Mesenteric fat pad (tissue), 1 donor: ENCODE data around the gene FRMD4A. TPM values are rescaled to one million over a fixed set of nuclear protein-coding genes. Genes with fewer than 3 reads are reported as not detected.

ENCODE experiments used
- DNase-seq: peaks from one replicate; pipeline ENCODE4 v3.0.0-alpha.2; 2020; ENCODE audit warnings: low spot score
- total RNA-seq: library from RNA; stranded (reverse); fragmentation: NEBNext Ultra II Directional; extraction: Animal tissue kit (Norgen Biotek cat#: 25700); gene quantifications from one replicate; pipeline ENCODE4 v1.2.1, GENCODE V29; 2021
- donor health status: DM: yes; HTN: yes; CAD: no.

The FRMD4A gene
- total RNA-seq, 1 donor from 2014 or later = 188 TPM

DNA sequence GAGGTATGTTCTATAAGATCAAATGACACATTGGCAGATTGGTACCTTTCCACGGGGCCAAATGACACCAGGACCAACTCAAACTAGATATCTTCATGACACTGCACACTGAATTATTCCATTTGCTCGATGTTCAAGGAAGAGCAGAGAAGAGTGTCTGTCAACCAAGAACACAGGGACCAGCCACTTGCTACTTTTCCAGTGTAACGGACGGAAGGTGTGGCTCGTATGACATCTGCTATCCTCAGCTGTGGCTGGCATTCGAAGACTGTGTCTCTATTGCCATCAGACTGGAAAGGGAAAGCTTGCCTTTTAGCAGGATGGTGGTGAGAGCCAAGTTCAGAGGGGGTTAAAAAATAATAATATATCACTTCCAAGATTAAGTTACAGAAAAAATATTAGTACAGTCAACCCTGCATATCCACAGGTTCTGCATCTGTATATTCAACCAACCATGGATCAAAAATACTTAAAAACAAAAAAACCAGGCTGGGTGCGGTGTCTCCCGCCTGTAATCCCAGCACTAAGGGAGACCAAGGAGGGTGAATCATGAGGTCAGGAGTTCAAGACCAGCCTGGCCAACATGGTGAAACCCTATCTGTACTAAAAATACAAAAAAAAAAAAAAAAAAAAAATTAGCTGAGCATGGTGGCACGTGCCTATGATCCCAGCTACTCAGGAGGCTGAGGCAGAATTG lies 506.9 kb downstream of the FRMD4A start:
- DNase-seq = no peak

DNA sequence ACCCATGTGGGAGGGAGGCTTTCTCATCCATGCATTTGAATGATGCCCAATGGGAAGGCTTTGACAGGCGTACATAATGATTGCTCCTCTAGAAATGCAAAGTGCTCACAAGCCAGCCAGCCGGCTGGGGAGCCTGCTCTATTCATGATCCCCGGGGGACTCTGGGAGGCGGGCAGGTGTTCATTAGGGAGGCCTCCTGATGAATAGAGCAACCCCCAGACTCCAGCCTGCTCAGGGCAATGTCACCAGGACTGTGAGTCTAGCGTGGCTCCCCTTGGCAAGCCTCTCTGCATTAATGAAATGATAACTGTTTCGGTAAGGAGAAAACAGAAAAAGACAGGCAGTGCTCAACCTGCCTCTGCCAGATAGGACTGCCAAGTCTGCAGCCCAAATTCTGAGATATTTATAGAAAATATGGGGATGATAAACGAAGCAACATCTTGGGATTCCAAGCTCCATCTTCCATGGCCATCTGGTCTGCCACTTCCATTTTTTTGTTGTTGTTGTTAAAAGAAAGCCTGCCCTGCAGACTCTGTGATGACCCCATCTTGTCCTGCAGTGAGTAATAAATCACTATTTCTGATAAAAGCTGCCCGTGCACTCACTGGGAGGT lies 507.5 kb downstream of the FRMD4A start:
- DNase-seq = no peak

GRCh38 chr10:13822490-13822889 lies 508.2 kb downstream of the FRMD4A start:
- no peak for DNase-seq

- DNase-seq = no peak
Measured at GRCh38 chr10:13820964-13821337, 509.8 kb downstream of the FRMD4A start.

- no peak for DNase-seq
Measured at GRCh38 chr10:13820119-13820963, 510.4 kb downstream of the FRMD4A start.

GRCh38 chr10:13816195-13816925 lies 514.4 kb downstream of the FRMD4A start:
- no peak for DNase-seq

DNA sequence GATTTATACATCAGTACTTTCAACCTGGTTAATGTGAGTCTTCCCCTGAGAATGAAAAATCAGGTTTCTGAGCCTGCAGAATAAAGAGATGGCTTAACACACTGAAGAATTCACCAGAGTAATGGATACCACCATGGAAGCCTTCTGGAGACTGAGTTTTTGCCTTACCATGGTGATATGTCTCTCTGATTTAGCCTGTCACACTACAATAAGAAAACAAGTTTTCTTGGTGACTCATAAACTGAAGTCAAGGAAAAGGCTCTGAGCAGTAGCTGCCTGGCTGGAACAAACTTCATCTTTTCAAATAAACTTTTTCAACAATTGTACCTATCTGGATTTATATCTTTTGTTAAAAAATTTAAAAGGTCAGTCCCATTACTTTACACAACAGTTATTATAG lies 515.0 kb downstream of the FRMD4A start:
- DNase-seq = no peak

DNA sequence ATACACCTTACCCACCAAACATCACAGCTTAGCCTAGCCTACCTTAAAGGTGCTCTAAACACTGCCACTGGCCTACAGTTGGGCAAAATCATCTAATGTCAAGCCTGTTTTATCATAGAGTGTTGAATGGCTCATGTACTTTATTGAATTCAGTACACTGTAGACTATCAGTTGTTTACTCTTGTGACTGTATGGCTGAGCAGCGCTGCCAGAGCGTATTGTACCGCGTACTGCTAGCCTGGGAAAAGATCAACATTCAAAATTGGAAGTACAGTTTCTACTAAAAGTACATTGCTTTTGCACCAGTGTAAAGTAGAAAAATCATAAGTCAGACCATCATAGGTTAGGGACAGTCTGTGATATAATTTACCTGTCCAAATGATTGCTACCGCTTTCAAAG lies 517.2 kb downstream of the FRMD4A start:
- no peak for DNase-seq

- no peak for DNase-seq
Measured at GRCh38 chr10:13812804-13813203, 517.9 kb downstream of the FRMD4A start.

DNA sequence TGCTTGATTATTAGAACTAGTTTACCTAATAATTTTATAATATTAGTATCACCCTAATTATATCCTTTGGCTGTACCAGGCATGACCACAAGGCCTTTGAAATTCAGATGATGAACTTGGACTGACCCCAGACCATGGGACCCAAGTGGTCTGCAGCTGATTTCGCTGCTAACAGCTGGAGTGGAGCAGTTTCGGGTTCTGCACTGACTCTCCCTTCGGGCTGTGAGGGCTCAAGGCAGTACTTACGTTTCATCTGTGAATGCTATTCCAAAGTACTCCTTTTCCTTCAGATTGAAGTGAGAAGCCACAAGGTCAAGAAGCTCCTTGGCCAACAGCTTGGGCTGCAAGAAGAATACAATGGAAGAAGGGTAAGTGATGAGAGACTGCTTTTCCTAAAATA lies 520.2 kb downstream of the FRMD4A start:
- DNase-seq = no peak

DNA sequence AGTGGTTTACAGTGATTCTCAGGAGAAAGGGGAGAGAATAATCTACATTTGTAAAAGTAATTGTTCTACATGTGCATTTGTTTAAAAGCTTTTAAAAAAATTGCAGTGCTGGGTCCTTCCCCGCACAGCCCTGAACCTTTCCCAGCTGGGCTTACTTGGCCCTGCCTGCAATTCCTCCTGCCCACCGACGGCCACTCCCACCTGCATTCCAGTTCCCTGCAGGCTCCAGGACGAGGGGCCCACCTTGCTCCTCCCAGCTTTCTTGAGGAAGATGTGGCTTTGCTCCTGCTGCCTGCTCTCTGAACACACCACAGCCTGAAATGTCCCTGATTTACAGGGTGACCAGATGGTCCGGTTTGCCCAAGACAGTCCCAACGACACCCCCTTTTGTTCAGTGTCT lies 521.3 kb downstream of the FRMD4A start:
- DNase-seq = no peak

DNA sequence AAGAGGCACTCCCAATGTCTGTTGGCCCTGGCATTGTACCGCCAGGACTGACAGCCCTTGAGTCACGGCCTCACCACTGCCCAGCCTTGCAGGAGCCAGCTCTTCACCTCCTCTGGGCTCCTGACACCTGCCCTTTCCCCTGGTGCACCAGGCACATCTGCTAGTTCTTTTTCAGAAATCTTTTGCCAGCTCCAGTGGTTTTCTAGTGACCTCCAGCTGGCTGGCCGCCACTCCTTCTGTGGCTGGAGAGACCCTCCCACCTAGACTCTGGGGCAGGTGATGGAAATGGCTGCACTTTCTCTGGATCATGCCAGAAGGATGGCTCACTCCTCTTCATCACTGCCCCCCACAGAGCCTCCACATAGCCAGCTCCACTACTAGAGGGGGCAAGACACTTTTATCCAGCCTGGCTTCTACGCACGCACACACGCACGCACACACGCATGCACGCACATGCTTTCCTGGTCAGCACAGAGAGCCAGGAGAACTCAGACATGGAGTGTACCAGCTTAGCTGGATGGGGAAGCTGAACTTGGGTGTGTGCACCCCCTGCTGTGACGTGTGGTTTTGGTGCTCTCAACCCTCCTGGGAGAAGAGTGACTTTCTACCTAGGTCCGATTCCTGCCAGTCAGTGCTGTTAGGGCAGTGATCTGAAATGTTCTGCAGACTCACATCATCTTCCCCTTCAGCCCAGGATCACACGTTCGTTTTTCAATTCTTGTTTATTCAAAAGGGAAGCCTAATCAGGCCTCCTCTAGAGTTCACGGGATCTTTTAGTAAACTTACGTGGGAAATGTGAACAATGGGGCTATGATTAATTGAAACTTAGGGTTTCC lies 522.0 kb downstream of the FRMD4A start:
- DNase-seq = no peak

- DNase-seq = no peak
Measured at GRCh38 chr10:13806419-13806818, 524.3 kb downstream of the FRMD4A start.

DNA sequence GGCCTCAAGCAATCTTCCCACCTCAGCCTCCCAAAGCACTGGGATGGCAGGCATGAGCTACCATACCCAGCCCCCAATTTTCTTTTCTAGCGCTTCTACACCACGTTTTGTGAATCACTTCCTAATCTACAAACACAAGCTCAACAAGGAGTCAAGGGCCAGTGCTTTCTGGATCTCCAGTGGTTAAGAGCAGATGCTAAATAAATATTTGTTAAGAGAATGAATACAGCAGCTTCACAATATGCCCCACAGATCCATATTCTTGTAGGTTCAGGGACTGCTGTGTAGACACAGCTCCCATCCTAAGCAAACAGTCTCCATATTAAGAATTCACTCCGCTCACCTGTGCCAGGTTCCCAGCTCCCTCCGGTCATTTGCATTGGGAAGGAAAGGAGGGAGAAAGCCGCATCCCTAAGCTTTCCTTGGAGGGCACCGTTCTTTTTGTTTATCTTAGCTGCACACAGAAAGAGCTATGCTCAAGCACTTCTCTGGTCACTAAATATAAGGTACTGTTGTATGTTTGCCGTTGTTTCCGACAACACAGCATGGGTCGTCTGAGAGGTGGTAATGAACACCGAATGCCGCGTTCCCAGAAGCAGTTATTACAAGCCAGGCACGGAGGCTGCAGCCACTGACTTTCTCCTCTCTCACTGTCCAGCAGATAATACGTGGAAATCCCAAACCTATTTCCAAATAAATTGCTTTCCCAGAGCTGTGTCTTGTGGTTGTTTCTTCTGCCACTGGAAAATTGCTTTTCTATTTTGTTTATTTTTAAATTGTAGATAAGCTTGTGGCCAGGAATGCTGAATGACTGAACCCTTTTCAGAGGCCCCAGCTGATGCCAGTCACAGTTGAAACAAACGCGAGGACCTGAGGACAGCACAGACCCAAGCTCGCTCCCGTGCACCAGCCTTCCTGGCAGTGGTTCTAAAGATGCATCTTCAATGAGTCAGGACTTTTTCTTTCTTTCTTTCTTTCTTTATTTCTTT lies 526.9 kb downstream of the FRMD4A start:
- DNase-seq = no peak

DNA sequence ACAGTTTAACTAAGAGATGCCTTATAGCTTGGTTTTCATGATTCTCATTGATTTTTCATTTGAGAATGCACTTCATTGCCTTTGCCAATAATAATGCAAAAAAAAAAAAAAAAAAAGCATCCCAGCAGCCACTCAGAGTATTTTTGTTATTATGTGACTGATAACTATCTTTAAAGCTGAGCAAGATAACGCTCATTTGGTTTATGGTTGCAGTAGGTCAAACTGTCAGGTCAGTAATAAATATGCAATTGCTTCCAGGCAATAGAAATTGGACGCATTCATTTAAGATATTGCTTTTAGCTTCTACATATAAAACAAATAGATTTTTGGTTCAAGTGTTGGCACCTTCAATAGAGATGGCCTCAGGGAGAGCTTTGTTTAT lies 528.8 kb downstream of the FRMD4A start:
- DNase-seq = no peak

DNA sequence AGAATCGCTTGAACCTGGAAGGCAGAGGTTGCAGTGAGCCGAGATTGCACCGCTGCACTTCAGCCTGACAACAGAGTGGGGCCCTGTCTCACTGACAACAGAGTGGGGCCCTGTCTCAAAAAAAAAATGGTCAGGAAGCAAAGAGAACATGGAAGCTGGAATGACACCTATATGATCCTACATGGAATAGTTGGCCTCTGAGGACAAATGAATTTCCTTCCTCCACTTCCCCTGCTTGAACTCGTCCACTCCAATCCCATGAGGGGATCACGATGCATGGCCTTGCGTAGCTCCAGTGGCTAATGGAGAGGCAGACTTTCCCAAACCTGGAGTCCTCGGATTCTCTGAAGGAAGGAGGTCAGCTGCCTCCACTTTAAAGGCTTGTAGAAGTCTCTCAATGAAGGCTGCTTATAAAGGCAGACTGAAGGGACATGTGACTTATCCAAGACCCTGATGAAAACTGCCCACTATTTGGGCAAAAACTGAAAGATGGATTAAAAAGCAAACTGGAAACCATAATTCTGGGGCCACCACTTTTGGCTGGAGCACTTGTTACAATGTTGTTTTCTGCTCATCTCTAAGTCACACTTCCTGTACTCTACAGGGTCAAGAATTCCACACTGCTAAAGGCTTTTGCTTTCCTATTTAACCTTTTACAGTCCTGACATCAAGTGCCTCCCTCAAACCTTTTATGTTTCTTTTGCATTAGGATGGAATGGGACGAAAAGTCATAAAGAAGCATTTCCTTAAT lies 529.4 kb downstream of the FRMD4A start:
- DNase-seq = no peak

- no peak for DNase-seq
Measured at GRCh38 chr10:13797164-13797563, 533.6 kb downstream of the FRMD4A start.

GRCh38 chr10:13795653-13796555 lies 534.8 kb downstream of the FRMD4A start:
- no peak for DNase-seq
